Measurements from ENCODE around the gene ELMOD3.

DNA sequence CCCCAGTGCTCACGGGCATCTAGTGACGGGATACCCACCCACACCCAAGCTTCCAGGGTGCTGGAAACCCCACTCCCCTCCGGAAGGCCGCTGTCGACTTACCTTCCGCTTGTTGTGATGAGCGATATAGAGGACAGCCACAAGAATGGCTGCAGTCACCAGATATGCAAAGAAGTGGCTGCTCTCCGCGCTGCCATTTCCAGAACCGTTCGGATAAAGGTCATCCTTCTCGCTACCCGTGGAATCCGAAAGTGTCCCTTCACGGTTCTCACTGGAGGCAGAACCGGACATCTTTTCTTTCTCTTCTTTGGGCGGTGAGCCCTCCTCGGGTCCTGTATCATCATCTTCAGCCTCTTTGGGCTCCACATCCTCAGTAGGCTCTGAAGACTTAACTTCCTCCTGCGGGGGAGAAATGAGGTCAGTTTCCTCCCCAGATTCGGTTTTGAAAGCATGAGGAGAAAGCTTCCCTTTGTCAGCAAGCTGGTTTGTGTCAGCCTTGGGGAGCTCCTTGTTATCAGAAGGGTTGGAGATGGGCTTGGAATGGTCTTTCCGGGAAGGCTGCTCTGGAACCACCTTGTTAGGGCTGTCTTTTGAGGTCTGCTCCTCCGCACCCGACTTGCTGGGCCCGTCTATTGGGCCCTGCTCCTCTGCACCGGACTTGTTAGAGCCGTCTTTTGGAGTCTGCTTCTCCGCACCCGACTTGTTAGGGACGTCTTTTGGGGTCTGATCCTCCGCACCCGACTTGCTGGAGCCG, 28.0 kb upstream of the ELMOD3 start:
- TF ChIP-seq CTCF (IDR thresholded peaks at IDR 0.05 in 4 of 5, conservative IDR thresholded peaks at IDR 0.05 in 1 of 5) (no peak), POLR2A (IDR thresholded peaks at IDR 0.05) (no peak)
